Measurements from ENCODE around the gene NKD1.

The NKD1 gene

DNA sequence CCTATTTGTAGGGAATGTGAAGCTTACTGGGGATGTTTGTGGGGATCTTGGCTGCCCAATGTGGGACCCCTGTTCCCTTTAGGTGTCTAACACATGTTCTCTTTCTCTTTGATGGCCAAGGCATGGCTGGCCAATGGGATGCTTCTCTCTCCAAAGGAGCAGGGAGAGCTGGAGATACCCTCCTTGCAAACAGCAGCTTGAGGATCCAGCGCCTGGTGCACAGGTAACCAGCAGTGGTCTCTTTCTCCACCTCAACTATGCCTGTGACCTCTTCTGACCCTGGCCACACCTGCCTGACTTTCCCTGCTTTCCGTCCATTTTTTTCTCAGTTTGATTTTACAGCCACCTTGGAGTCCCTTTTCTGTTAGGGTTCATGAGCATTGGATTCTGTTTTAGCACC, 16.8 kb upstream of the NKD1 start:
- no peak overlapping the region for H3K4me3 ChIP-seq (ENCODE audit: low read depth, low read length)
- in situ Hi-C loops (cut with HindIII; ENCODE audit: low sequenced_read_pairs): no loop called here
- no peak for DNase-seq (ENCODE audit: low read depth, low spot score)
- TF ChIP-seq CTCF (IDR thresholded peaks at IDR 0.05; ENCODE audit: low read depth, low read length): no peak

DNA sequence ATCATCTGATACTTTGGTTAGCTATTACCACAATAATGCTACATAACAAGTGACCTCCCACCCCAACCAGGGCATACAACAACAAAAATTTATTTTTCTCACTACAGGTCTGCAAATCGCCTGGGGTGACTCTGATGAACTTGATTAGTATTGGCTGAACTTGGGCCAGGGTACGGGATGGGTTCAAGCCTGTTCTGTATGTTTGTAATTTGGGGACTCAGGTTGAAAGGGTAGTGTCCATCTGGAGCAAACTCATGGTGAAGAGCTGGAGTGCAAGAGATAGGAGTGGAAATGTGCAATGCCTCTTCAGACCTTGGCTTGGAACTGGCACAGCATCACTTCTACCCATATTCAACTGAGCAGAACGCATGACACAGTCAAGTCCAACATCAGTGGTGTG, 16.3 kb upstream of the NKD1 start:
- H3K4me3 ChIP-seq (ENCODE audit: low read depth, low read length): no peak overlapping the region
- in situ Hi-C loops (cut with HindIII; ENCODE audit: low sequenced_read_pairs): no loop called here
- DNase-seq (ENCODE audit: low read depth, low spot score): no peak
- no peak for TF ChIP-seq CTCF (IDR thresholded peaks at IDR 0.05; ENCODE audit: low read depth, low read length)

GRCh38 chr16:50532576-50532975, 15.6 kb upstream of the NKD1 start:
- no peak for TF ChIP-seq CTCF (IDR thresholded peaks at IDR 0.05; ENCODE audit: low read depth, low read length)
- no peak overlapping the region for H3K4me3 ChIP-seq (ENCODE audit: low read depth, low read length)
- no peak for DNase-seq (ENCODE audit: low read depth, low spot score)
- in situ Hi-C loops (cut with HindIII; ENCODE audit: low sequenced_read_pairs): no loop called here

DNA sequence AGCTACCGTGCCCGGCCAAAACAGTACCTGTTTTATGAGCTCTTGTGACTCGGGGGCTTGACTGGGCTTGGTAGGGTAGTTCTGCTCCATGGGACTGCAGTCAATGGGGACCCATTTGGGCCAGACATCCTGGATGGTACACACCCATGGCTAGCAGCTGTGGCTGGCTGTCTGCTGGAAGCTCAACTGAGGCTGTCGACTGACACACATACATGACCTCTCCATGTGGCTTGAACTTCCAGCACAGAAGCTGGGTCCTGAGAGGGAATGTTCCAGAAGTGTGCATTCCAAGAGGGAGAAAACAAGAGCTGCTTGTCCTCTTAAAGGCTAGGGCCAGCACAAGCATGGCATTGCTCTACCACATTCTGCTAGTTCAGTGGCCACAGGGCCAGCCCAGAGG, 14.9 kb upstream of the NKD1 start:
- no peak overlapping the region for H3K4me3 ChIP-seq (ENCODE audit: low read depth, low read length)
- in situ Hi-C loops (cut with HindIII; ENCODE audit: low sequenced_read_pairs): no loop called here
- TF ChIP-seq CTCF (IDR thresholded peaks at IDR 0.05; ENCODE audit: low read depth, low read length): no peak
- no peak for DNase-seq (ENCODE audit: low read depth, low spot score)

DNA sequence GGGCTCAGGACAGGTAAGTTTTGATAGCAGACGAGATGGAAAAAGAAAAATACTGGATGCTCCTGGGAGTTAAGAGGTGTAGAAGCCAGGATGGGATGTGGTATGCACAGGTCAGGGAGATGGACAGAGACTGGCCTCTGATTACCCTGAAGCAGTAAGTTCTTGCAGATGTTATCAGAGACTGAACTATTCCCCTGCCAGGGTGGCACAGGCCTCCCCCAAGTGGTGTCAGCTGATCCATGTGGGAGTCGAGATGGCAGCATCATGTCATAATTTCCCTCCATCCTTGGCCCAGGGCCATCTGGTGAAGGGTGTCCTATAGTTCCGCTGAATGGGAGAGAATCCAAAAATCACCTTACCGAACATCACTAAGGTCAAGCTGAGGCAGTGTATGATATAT, 14.1 kb upstream of the NKD1 start:
- no peak for DNase-seq (ENCODE audit: low read depth, low spot score)
- in situ Hi-C loops (cut with HindIII; ENCODE audit: low sequenced_read_pairs): no loop called here
- no peak for TF ChIP-seq CTCF (IDR thresholded peaks at IDR 0.05; ENCODE audit: low read depth, low read length)
- H3K4me3 ChIP-seq (ENCODE audit: low read depth, low read length): no peak overlapping the region

DNA sequence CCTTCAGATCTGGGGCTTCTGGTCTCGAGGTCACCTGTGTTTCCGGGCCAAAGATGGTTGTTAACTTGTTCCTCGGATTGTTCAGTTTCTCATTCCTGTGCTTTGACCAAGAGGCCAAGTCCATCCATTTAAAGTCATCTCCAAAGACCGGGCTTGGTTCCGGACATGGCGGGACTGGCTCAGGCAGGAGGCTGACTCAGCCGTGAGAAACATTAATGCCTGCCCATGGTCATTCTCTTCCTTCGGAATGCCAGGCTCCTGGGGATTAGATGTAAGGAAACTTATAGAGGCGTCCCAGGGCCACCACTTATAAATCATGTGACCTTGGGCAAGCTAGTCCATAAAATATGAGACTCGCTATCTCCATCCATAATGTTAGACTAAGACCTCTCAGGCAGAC, 13.6 kb upstream of the NKD1 start:
- H3K4me3 ChIP-seq (ENCODE audit: low read depth, low read length): no peak overlapping the region
- no peak for TF ChIP-seq CTCF (IDR thresholded peaks at IDR 0.05; ENCODE audit: low read depth, low read length)
- DNase-seq (ENCODE audit: low read depth, low spot score): no peak
- in situ Hi-C loops (cut with HindIII; ENCODE audit: low sequenced_read_pairs): no loop called here

GRCh38 chr16:50534958-50535357, 13.2 kb upstream of the NKD1 start:
- no peak for TF ChIP-seq CTCF (IDR thresholded peaks at IDR 0.05; ENCODE audit: low read depth, low read length)
- in situ Hi-C loops (cut with HindIII; ENCODE audit: low sequenced_read_pairs): no loop called here
- H3K4me3 ChIP-seq (ENCODE audit: low read depth, low read length): no peak overlapping the region
- DNase-seq (ENCODE audit: low read depth, low spot score): no peak

Measured in astrocyte of the spinal cord (primary cell).